ENCODE results near the gene MT1G. TPM values are rescaled to one million over a fixed set of nuclear protein-coding genes. Genes with fewer than 3 reads are reported as not detected.

Gene MT1G
- polyA plus RNA-seq, 1 donor from 2014 or later = not detected

DNA sequence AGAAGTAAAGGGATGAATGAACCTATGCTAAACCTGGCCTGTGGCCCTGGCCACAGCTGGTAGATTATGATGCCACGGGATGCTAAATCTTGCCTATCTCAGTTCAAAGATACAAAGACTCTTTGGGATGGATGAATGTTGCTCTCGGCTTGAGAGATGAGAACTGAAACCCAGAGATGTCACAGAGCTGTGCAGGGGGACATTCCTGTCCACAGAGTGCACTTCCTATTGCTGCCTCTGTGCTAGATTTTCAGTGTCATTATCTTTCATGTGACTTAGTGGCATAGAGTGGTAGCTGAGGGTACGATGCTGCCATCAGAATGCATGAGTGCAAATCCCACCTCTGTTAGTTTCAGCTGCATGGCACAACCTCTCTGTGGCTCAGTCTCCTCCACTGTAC lies 37.7 kb downstream of the MT1G start:
- Histone ChIP-seq H3K9ac (ENCODE audit: low read length) (no peak overlapping the region), H3K27ac (ENCODE audit: low read length) (no peak overlapping the region), H3K9me3 (ENCODE audit: low read length) (no peaks in the 10 kb centered on the region), H3F3A (ENCODE audit: insufficient read depth, low read length, poor library complexity, severe bottlenecking) (no peaks in the 10 kb centered on the region), H3K36me3 (ENCODE audit: insufficient read depth, low read length) (no peaks in the 10 kb centered on the region), H3K4me3 (ENCODE audit: low read length) (no peak overlapping the region), H3K4me2 (ENCODE audit: low read length) (no peak overlapping the region), H4K20me1 (ENCODE audit: insufficient read depth) (no peaks in the 10 kb centered on the region), H3K79me2 (replicated peaks; ENCODE audit: insufficient read depth, low read length) (no peaks in the 10 kb centered on the region), H2AFZ (ENCODE audit: low read depth, low read length) (no peak overlapping the region), H3K27me3 (ENCODE audit: insufficient read depth, low read depth, low read length) (peaks cover 96% of the 10 kb centered on the region), H3K9me2 (ENCODE audit: insufficient read depth, low read length) (no peaks in the 10 kb centered on the region)
- TF ChIP-seq, protein P1, sequence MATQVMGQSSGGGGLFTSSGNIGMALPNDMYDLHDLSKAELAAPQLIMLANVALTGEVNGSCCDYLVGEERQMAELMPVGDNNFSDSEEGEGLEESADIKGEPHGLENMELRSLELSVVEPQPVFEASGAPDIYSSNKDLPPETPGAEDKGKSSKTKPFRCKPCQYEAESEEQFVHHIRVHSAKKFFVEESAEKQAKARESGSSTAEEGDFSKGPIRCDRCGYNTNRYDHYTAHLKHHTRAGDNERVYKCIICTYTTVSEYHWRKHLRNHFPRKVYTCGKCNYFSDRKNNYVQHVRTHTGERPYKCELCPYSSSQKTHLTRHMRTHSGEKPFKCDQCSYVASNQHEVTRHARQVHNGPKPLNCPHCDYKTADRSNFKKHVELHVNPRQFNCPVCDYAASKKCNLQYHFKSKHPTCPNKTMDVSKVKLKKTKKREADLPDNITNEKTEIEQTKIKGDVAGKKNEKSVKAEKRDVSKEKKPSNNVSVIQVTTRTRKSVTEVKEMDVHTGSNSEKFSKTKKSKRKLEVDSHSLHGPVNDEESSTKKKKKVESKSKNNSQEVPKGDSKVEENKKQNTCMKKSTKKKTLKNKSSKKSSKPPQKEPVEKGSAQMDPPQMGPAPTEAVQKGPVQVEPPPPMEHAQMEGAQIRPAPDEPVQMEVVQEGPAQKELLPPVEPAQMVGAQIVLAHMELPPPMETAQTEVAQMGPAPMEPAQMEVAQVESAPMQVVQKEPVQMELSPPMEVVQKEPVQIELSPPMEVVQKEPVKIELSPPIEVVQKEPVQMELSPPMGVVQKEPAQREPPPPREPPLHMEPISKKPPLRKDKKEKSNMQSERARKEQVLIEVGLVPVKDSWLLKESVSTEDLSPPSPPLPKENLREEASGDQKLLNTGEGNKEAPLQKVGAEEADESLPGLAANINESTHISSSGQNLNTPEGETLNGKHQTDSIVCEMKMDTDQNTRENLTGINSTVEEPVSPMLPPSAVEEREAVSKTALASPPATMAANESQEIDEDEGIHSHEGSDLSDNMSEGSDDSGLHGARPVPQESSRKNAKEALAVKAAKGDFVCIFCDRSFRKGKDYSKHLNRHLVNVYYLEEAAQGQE (IDR thresholded peaks at IDR 0.05; ENCODE audit: borderline replicate concordance) = no peak
- TF ChIP-seq TAF1 (IDR thresholded peaks at IDR 0.05; ENCODE audit: low read depth) (no peak), POLR2AphosphoS5 (IDR thresholded peaks at IDR 0.05) (no peak), SMC3 (conservative IDR thresholded peaks at IDR 0.05; ENCODE audit: poor library complexity) (no peak)

DNA sequence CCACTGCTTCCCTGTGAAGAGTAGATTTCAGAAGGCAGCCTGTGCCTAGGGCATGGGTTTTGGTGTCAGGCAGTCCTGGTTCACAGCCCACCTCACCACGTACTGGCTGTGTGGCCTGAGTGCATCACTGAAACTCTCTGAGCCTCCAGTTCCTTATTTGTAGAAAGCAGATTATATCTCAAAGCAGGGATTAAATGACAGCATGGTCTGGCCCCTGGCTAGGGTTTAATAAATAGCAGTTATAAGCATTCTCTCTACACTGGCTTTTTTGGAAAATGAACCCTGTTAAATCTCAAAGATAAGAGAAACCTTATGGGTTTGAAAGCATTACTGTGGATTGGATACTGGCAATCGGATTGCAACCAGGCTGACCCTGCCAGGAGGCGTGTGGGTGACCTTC lies 38.3 kb downstream of the MT1G start:
- H3K27me3 ChIP-seq (ENCODE audit: insufficient read depth, low read depth, low read length) = peaks cover 96% of the 10 kb centered on the region

More for the DNA sequence above, 38.3 kb downstream of the MT1G start:
- Histone ChIP-seq H3K9me3 (ENCODE audit: low read length) (no peaks in the 10 kb centered on the region), H3K27ac (ENCODE audit: low read length) (no peak overlapping the region), H4K20me1 (ENCODE audit: insufficient read depth) (no peaks in the 10 kb centered on the region), H2AFZ (ENCODE audit: low read depth, low read length) (no peak overlapping the region), H3K9me2 (ENCODE audit: insufficient read depth, low read length) (no peaks in the 10 kb centered on the region), H3K4me2 (ENCODE audit: low read length) (no peak overlapping the region), H3F3A (ENCODE audit: insufficient read depth, low read length, poor library complexity, severe bottlenecking) (no peaks in the 10 kb centered on the region), H3K4me3 (ENCODE audit: low read length) (no peak overlapping the region), H3K9ac (ENCODE audit: low read length) (no peak overlapping the region), H3K36me3 (ENCODE audit: insufficient read depth, low read length) (no peaks in the 10 kb centered on the region), H3K79me2 (replicated peaks; ENCODE audit: insufficient read depth, low read length) (no peaks in the 10 kb centered on the region)
- no peak for TF ChIP-seq POLR2AphosphoS5 (IDR thresholded peaks at IDR 0.05)
- TF ChIP-seq EZH2 (IDR thresholded peaks at IDR 0.05; ENCODE audit: borderline replicate concordance, insufficient read depth, low read length, poor library complexity, severe bottlenecking) = no peak
- no peak for TF ChIP-seq EP300 (conservative IDR thresholded peaks at IDR 0.05; ENCODE audit: poor library complexity, severe bottlenecking)
- TF ChIP-seq RAD21 (conservative IDR thresholded peaks at IDR 0.05) = no peak
- TF ChIP-seq MXI1 (conservative IDR thresholded peaks at IDR 0.05; ENCODE audit: poor library complexity, severe bottlenecking) = no peak
- no peak for TF ChIP-seq TAF1 (IDR thresholded peaks at IDR 0.05; ENCODE audit: low read depth)
- TF ChIP-seq, protein P1 (IDR thresholded peaks at IDR 0.05; ENCODE audit: borderline replicate concordance) = no peak
- no peak for TF ChIP-seq SMC3 (conservative IDR thresholded peaks at IDR 0.05; ENCODE audit: poor library complexity)
- TF ChIP-seq, protein P2, sequence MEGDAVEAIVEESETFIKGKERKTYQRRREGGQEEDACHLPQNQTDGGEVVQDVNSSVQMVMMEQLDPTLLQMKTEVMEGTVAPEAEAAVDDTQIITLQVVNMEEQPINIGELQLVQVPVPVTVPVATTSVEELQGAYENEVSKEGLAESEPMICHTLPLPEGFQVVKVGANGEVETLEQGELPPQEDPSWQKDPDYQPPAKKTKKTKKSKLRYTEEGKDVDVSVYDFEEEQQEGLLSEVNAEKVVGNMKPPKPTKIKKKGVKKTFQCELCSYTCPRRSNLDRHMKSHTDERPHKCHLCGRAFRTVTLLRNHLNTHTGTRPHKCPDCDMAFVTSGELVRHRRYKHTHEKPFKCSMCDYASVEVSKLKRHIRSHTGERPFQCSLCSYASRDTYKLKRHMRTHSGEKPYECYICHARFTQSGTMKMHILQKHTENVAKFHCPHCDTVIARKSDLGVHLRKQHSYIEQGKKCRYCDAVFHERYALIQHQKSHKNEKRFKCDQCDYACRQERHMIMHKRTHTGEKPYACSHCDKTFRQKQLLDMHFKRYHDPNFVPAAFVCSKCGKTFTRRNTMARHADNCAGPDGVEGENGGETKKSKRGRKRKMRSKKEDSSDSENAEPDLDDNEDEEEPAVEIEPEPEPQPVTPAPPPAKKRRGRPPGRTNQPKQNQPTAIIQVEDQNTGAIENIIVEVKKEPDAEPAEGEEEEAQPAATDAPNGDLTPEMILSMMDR (IDR thresholded peaks at IDR 0.05; ENCODE audit: poor library complexity, severe bottlenecking) = no peak
